M059J (cell line): Measurements from ENCODE around the gene C19orf38. TPM values are rescaled to one million over a fixed set of nuclear protein-coding genes. Genes with fewer than 3 reads are reported as not detected.
"Not testable (repeated sequence)": the region's sequence is repeated elsewhere in the genome, so short reads cannot be mapped to it uniquely, and the experiment has no call there.

Source experiments
- DNase-seq: peaks from one replicate; pipeline ENCODE4 v3.0.0-alpha.2; 2012; ENCODE audit warnings: low read depth
- total RNA-seq: library from RNA; depleted of rRNA; stranded (reverse); fragments of >200 nt; shearing (Covaris generic); gene quantifications from 2 replicates; pipeline ENCODE4 v1.2.3, GENCODE V29; 2014

The C19orf38 gene
- total RNA-seq, 1 experiment from 2014 or later: 0.12 TPM

DNA sequence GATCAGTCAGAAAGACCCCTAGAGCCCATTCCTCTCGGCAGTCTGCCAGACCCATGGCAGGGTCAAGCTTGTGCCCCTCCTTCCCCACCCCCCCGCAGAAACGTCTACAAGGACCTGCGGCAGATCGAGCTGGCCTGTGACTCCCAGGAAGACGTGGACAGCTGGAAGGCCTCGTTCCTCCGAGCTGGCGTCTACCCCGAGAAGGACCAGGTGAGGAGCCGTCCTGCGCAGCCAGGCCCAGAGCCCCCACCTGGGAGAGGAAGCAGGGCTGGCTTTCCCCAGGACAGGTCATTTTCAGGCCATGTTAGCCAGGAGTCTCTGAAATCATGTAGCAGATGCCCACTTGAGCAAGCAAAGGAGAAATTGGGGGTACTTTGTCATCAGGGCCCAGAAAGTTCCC lies 24.5 kb upstream of the C19orf38 start:
- DNase-seq: no peak

- no peak for DNase-seq
Measured at GRCh38 chr19:10826231-10826630, 22.0 kb upstream of the C19orf38 start.

DNA sequence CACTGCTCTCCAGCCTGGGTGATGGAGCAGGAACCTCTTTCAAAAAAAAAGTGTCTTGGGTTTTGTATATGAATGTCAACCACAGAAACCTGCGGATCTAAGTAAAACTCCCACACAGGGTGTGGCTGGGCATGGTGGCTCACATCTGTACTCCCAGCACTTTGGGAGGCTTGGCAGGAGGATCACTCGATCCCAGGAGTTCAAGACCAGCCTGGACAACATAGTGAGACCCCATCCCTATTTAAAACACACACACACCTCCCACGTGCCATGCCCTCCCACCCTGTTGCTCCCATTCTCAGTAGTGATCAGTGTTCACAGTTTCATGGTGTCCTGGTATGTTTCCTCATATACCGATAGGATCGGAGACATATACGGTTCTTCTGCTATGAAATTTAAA lies 21.4 kb upstream of the C19orf38 start:
- DNase-seq: no peak

- no peak for DNase-seq
Measured at GRCh38 chr19:10828981-10829821, 19.0 kb upstream of the C19orf38 start.

- no peak for DNase-seq
Measured at GRCh38 chr19:10829967-10830366, 18.2 kb upstream of the C19orf38 start.

GRCh38 chr19:10830370-10830769 lies 17.8 kb upstream of the C19orf38 start:
- DNase-seq: no peak

GRCh38 chr19:10830931-10831779 lies 17.1 kb upstream of the C19orf38 start:
- no peak for DNase-seq

GRCh38 chr19:10831987-10832938 lies 16.0 kb upstream of the C19orf38 start:
- DNase-seq: no peak

DNA sequence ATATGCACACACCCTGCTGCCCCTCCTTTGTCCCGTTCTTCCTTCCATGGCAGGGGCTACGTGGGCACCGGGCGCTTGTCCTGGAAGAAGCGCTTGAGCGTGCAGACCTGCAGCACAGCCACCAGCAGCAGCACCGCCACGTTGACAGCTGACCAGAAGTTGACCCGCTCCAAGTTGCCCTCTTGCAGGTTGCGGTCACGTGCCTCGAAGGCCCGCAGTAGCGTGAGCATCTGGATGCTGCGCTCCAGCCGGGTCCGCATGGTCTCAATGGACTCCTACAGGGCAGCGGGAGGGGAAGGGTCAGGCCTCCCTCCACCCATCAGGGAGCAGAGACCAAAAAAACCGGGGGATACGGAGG lies 15.3 kb upstream of the C19orf38 start:
- no peak for DNase-seq

- DNase-seq: no peak
Measured at GRCh38 chr19:10835089-10835753, 13.0 kb upstream of the C19orf38 start.

DNA sequence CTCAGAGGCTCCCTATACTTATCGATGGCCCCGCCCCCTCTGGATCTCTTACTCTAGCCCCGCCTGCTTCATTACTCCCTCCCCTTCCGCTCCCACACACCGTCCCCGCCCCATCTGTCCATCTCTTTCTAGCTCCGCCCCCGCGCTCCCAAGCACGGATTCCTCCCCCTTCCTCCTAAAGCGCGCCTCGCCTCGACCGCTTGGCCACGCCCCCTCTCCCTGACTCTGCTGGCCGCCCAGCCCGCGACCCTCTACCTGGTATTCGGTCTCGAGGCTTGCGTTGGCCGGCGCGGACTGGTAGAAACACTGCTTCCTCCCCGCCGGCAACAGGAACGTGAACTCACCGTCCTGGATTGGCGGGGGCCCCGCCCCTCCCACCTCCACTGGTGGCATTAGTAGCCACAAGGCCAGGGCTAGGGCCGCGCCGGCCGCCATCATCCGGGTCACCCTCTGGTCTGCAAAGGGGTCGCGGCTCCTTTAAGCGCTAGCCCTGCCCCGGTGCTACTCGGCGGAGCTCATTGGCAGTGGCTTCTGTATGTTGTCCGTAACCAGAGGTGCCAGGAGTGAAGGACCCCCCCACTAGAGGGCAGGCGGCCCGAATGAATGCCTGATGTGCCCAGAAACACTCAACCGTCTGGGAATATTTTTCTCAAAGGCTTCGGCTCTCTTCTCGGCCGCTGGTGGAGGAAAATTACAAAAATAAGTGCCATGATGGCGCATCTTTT lies 12.3 kb upstream of the C19orf38 start, which contains the start of gene TMED1:
Gene TMED1, minus strand, starts transcription at position 459 of the 725 bp plus-strand sequence. Its CDS starts 21 bp downstream, at position 438.
- DNase-seq: peak; percentile 98

DNA sequence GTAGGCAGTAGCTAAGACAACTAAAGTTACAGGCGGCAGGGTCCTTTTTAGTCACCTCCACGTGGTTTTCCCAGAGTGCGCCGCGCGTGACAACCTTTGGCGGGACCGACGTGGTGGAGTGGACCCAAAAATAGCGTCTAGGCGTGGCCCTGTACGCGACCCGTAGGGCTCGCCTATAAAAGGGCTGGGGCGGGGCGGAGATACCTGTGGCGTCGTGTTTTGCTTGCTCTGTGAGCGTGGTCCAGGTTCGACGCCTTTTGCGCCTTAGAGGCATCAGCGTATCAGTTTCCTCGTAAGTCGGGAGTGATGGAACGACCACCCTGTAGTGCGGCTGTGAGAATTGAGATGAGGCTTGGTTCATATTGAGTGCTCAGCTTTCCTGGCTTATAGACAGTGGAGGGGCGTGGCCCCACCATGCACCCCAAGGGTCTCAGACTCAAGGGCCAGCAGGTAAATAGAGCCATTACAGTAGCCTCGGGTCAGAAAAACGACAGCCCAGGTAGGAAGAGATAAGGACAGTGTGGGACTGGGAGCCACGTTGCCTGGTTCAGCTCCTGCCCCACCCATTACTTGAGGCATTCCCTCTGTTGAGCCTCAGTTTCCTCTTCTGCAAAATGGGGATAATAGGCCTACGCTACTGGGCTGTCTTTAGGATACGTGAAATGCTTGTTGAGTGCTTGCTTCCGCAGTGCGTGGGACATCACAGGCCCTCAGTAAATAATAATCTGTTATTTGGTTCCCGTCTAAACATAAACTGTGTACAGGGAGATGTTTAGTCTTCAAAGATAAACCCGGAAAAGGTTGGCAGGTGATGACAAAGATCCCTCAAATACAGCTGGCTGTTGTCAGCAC lies 11.5 kb upstream of the C19orf38 start:
- no peak for DNase-seq

DNA sequence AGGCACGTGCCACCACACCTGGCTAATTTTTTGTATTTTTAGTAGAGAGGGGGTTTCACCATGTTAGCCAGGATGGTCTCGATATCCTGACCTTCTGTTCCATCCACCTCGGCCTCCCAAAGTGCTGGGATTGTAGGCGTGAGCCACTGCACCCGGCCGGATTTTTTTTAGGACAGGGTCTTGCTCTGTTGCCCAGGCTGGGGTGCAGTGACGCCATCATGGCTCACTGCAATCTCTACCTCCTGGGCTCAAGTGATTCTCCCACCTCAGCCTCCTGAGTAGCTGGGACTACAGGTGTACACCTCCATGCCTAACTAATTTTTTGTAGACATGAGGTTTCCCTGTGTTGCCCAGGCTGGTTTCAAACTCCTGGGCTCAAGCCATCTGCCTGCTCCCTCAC lies 10.6 kb upstream of the C19orf38 start:
- not testable (repeated sequence) for DNase-seq

DNA sequence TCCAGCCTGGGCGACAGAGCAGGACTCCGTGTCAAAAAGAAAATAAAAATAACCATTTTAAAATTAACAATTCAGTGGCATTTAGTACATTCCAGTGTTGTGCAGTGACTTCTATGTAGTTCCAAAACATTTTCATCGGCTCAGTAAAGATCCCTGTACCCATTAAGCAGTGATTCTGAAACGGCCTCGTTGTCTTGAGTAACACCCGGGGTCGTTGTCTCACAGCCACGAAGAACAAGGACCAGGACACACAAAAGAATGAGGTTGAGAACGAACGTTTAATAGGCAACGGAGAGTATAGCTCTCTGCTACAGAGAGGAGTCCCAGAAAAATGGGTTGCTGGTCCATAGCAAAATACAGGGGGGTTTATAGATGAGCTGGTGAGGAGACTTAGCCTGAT lies 9.8 kb upstream of the C19orf38 start:
- no peak for DNase-seq

- no peak for DNase-seq
Measured at GRCh38 chr19:10839114-10840050, 8.8 kb upstream of the C19orf38 start.

DNA sequence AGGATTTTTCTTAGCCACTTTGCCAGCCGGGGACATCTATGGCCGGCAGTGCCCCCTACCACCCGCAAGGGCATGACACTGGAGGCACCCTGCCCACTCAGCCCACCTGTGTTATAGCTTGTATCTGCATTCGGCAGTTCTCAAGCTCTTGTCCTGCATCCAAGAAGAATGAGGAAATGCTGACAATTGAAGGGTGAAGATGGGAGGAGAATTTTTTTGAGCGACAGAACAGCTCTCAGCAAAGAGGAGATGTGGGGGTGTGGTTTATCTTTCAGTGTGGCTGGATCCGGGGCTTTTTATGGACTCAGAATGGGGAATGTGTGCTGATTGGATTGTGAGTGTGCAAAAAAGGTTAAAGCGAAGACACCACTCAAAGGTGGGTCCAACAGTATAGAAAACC lies 5.4 kb upstream of the C19orf38 start:
- DNase-seq: no peak

DNA sequence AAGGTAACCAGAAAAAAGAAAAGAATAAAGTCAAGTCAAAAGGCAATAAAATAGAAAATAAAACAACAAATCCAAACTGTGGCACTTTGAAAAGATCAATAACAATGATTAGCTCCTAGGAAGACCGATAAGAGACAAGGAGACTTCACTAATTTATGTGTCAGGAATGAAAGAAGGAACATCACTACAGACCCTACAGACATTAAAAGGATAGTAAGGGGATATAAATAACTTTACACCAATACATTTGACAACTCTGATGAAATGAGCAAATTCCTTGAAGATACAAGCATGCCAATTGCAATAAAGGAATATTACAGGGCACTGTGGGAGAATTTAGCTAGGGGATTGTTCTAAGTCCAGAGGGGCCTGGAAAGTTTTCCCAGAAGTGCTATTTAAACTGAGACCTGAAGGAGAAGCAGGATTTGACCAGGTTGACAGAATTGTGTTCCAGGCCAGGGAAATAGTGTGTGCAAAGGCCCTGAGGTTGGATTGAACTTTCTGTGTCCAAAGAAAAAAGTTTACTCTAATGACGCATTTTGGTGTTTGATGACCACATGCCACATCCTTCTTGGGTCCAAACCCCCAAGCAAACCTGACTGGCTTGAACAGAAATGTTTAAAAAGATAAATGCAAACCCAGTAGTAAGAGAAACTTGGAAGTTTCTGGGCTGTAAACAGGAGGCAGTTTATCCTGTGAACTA lies 1.6 kb upstream of the C19orf38 start:
- no peak for DNase-seq

DNA sequence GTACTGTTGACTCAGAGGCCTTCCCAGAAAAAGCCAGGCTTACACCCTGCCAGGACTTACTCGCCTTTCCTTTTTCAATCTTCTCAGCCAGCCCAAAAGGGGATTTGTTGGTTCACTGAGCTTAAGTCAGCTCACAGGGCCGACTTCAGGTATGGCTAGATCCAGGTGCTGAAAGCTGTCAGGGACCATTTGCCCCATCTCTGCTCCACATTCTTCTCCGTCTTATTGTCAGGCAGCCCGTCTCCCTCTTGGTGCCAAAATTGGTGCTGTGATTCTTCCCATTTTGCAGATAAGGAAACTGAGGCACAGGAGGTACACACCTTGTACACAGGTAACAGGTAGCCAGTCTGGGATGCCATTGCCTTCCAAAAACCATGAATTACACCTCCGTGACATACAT lies 2.4 kb downstream of the C19orf38 start:
- DNase-seq: no peak
